Esophagus (tissue), 2 donors: Measurements from ENCODE around the gene PDE4D. TPM values are rescaled to one million over a fixed set of nuclear protein-coding genes. Genes with fewer than 3 reads are reported as not detected.

Experiments
- H3K27ac ChIP-seq, 2 donors: one replicate each; pipeline ENCODE4 v1.5.1; 2013; ENCODE audit warnings: low read depth in 2 of 2, mild to moderate bottlenecking in 2 of 2, inconsistent platforms in 1 of 2, low read length in 1 of 2, moderate library complexity in 1 of 2
- H3K27me3 ChIP-seq, 2 donors: one replicate each; pipeline ENCODE4 v1.6.1; 2013; ENCODE audit warnings: low read length in 2 of 2, control low read depth in 1 of 2, mild to moderate bottlenecking in 1 of 2; ENCODE audit not compliant: insufficient read depth in 2 of 2, control insufficient read depth in 1 of 2
- H3K36me3 ChIP-seq, 2 donors: one replicate each; pipeline ENCODE4 v1.6.1; 2013; ENCODE audit warnings: low read length in 1 of 2; ENCODE audit not compliant: control insufficient read depth in 2 of 2, insufficient read depth in 2 of 2
- H3K4me1 ChIP-seq, 2 donors: one replicate each; pipeline ENCODE4 v1.6.1; 2013; ENCODE audit warnings: low read length in 1 of 2; ENCODE audit not compliant: control insufficient read depth in 2 of 2, insufficient read depth in 2 of 2
- H3K4me3 ChIP-seq, 2 donors: one replicate each; pipeline ENCODE4 v1.5.1; 2013; ENCODE audit warnings: low read length in 2 of 2, mild to moderate bottlenecking in 2 of 2, low read depth in 1 of 2, moderate library complexity in 1 of 2
- H3K9me3 ChIP-seq, 2 donors: one replicate each; pipeline ENCODE4 v1.6.1; 2013; ENCODE audit warnings: mild to moderate bottlenecking in 2 of 2, low read depth in 1 of 2, low read length in 1 of 2, moderate library complexity in 1 of 2; ENCODE audit not compliant: control insufficient read depth in 2 of 2, insufficient read depth in 1 of 2
- WGBS, 2 donors: extraction: QIAGEN DNeasy Blood & Tissue Kit; methylation state at CpG; one replicate each; pipeline ENCODE4 v1.1.7; 2013; 5-methylcytosine and 5-hydroxymethylcytosine counted together
- polyA plus RNA-seq, 2 donors: library from polyadenylated mRNA; stranded (reverse); fragments of 200-250 nt; gene quantifications; one replicate each; pipeline ENCODE4 v1.2.3, GENCODE V29; 2013
- donor health status: healthy with polysubstance abuse.
- donor health status: Bipolar disorder and iron deficiency.

Gene PDE4D
- polyA plus RNA-seq, 2 donors = 1.5 to 2.5 TPM

DNA sequence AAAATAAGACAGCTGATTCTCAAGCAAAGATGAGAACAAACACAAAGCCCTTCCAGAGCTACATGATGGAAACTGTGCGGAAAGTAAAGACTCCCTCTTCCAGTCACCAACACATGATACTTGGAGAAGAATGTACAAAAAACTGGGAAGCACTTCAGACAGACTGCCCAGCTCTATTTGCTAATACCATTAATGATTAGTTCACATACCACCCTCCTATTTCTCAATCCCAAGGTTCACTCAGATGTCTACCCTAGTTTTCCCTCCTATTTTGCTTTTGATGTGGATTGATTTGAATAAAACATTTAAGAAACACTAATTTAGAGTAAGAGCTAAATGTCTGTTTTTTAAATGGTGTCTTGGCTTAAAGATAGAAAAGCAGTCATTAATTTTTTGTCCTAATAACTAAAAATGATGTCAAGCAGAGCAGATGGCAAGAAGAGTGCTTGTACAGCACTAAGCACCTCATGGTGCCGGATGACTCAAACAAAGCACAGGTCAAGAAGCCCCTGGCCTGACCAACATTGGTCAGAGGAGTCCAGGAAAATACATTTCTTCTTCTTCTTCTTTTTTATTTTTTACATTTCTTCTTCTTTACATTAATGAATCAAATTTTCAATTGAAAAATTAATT is 639.4 kb downstream of the PDE4D start:
- 91 to 95% methylated on average over 2 of the region's 2 CpGs for WGBS, 2 donors
- Histone ChIP-seq H3K4me1 (no peaks in the 10 kb centered on the region), H3K9me3 (no peaks in the 10 kb centered on the region), H3K27me3 (no peaks in the 10 kb centered on the region), H3K27ac (no peak overlapping the region), H3K36me3 (no peaks in the 10 kb centered on the region), H3K4me3 (no peak overlapping the region)

DNA sequence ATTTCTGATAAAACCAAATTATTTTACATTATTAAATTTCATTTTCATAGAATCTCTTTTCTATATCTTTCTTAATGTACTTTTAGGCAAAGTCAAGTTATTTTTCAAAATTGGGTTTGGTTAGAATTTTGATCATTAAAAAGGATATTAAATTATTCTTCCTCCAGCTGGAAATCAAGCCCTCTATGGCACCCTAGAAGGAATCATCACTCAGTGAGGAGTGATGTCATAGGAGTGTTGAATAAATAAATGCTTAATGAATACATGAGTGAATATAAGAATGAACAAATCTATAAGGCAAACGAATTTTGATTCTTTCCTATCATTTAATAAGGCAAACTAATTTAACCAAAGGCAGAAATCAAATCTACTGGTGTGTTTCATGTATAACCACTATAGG is 639.9 kb downstream of the PDE4D start:
- Histone ChIP-seq H3K27me3 (no peaks in the 10 kb centered on the region), H3K27ac (no peak overlapping the region), H3K36me3 (no peaks in the 10 kb centered on the region), H3K4me3 (no peak overlapping the region), H3K4me1 (no peaks in the 10 kb centered on the region), H3K9me3 (no peaks in the 10 kb centered on the region)
- WGBS, 2 donors = 49 to 58% methylated on average over 1 of the region's 1 CpG

DNA sequence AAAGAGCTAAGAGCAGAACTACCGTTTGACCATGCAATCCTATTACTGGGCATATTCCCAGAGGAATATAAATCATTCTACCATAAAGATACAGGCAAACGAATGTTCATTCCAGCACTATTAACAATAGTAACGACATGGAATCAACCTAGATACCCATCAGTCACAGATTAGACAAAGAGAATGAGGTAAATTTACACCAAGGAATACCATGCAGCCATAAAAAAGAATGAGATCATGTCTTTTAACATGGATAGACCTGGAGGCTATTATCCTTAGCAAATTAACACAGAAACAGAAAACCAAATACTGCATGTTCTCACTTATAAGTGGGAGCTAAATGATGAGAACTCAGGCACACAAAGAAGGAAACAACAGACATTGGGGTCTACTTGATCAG is 641.9 kb downstream of the PDE4D start:
- Histone ChIP-seq H3K4me1 (no peaks in the 10 kb centered on the region), H3K27ac (no peak overlapping the region), H3K4me3 (no peak overlapping the region), H3K27me3 (no peaks in the 10 kb centered on the region), H3K36me3 (no peaks in the 10 kb centered on the region), H3K9me3 (no peaks in the 10 kb centered on the region)
- WGBS, 2 donors = 59 to 76% methylated on average over 3 of the region's 3 CpGs

DNA sequence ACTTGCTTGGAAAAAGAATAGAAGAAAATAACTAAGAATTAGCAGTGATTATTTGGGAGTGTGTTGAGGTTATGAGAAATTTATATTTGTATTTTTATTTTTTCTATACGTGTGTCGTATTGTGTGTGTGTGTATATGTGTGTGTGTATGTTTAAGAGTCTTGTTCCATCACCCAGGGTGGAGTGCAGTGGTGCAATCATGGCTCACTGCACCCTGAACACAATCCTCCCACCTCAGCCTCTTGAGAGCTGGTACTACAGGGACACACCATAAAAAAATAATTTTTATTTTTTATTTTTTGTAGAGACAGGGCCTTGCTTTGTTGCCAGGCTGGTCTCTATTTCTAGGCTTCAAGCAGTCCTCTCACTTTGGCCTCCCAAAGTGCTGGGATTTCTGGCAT is 643.8 kb downstream of the PDE4D start:
- no peak overlapping the region for H3K27ac ChIP-seq
- no peaks in the 10 kb centered on the region for H3K27me3 ChIP-seq
- no peak overlapping the region for H3K4me3 ChIP-seq
- H3K36me3 ChIP-seq = no peaks in the 10 kb centered on the region
- 92 to 97% methylated on average over 2 of the region's 2 CpGs for WGBS, 2 donors
- no peaks in the 10 kb centered on the region for H3K9me3 ChIP-seq
- H3K4me1 ChIP-seq = peaks cover 0 to 2% of the 10 kb centered on the region in 2 donors

DNA sequence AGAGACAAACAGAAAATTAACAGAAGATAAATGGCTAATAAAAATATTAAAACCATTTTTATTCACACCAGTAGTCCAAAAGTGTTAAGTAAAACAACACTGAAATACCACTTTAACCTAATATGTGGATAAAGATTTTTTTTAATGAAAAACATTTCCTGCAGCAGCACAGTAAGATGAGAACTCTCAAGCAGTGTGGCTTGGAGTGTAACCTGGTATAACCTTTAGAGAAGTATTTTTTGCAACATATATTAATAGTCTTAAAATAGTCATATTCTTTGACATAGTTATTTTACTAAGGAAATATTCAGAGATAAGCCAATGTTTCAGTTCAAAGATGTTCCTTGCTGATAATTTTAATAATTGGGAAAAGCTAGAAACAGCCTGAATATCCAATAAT is 644.4 kb downstream of the PDE4D start:
- no peak overlapping the region for H3K27ac ChIP-seq
- no peaks in the 10 kb centered on the region for H3K9me3 ChIP-seq
- H3K27me3 ChIP-seq = no peaks in the 10 kb centered on the region
- H3K36me3 ChIP-seq = no peaks in the 10 kb centered on the region
- no peak overlapping the region for H3K4me3 ChIP-seq
- H3K4me1 ChIP-seq = peaks cover 0 to 2% of the 10 kb centered on the region in 2 donors

DNA sequence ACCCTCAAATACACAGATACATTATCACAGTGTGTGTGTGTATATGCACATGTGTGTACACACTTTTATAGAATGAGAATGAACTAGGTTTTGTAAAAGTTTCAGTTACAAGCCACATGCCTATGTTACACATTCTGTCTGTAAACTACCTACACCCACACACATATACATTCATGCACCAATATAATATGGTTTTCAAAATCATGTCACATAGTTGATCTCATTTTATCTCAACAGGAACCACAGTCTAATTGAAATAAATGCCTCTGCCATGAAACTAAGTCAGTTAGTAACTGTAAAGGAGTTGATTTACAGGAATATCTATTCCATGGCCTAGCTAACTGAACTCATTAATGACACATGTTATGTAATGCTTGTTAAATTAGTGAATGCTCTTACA is 646.6 kb downstream of the PDE4D start:
- Histone ChIP-seq H3K27ac (no peak overlapping the region), H3K4me1 (peaks cover 0 to 2% of the 10 kb centered on the region in 2 donors), H3K27me3 (no peaks in the 10 kb centered on the region), H3K9me3 (no peaks in the 10 kb centered on the region), H3K36me3 (no peaks in the 10 kb centered on the region), H3K4me3 (no peak overlapping the region)

DNA sequence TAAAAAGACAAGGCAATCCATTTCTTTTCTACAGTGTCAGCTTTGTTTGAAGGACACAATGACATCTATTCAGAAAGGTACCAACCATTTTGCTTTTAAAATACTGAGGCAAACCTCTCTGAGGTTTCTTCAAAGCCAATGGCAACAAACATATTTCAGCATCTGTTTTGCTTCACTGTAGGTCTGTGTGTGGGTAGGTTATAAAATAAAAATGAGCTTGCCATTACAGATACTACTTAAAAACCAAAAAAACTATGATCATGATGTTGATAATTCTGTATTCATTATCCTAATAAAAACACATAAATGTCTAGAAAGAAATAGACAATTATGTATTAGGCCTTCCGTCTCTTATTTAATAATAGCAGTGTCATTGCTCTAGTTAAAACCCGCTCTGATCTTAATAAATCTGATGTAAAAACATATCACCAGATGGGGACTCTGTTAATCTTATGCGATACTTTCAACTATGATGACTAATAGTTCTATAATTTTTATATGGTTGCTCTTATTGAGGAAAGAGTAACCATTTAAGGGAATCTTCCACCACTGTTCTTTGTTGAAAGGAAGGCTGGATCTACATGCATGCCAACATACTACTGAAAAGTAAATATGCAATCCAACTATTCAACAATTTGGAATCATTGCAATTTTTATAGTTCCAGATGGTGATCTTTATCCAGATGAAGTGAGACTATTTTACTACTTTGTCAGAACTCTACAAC is 647.2 kb downstream of the PDE4D start:
- H3K9me3 ChIP-seq = no peaks in the 10 kb centered on the region
- H3K27me3 ChIP-seq = no peaks in the 10 kb centered on the region
- no peak overlapping the region for H3K27ac ChIP-seq
- no peak overlapping the region for H3K4me3 ChIP-seq
- peaks cover 0 to 2% of the 10 kb centered on the region in 2 donors for H3K4me1 ChIP-seq
- WGBS, 2 donors = 40 to 63% methylated on average over 3 of the region's 3 CpGs
- no peaks in the 10 kb centered on the region for H3K36me3 ChIP-seq

DNA sequence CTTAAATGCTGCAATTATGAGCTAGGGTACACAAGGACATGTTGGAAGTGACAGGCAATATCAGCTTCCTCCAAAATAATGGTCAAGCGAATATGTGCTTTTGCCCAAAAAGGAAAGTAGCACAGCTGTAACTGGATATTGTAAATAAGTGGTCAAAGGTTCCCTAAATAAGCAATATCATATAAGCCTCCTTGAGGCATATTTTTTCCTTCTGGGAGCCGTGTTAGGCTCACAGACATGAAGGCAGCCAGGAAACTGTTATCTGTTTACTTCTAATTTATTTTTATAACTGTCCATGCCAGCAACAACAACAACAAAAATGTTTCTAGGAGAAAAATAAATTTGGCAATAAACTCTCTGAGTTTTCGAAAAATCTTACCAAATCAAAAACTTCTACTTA is 648.3 kb downstream of the PDE4D start:
- no peak overlapping the region for H3K27ac ChIP-seq

DNA sequence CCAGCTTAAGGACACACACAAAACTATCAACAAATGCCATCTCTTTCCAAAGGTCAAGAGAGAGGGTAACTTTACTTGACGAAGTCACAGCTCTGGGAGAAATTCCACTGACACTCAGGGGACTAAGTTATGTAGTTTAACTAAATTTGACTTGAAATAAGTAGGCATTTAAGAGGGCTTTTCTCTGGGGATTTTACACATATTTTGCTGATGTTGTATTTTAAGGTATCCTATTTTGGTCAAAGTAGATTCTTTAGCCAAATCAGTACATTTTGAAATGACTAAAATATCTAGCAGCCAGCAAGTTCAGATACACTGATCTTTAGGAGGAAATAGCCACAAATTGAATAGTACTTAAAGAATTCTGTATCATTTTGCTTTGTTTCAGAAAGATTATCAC is 652.0 kb downstream of the PDE4D start:
- 59 to 75% methylated on average over 1 of the region's 1 CpG for WGBS, 2 donors
- H3K27ac ChIP-seq = no peak overlapping the region

More for the DNA sequence above, 648.3 kb downstream of the PDE4D start:
- H3K4me1 ChIP-seq = peaks cover 0 to 2% of the 10 kb centered on the region in 2 donors
- no peaks in the 10 kb centered on the region for H3K27me3 ChIP-seq
- H3K9me3 ChIP-seq = no peaks in the 10 kb centered on the region
- 36 to 47% methylated on average over 3 of the region's 3 CpGs for WGBS, 2 donors
- no peak overlapping the region for H3K4me3 ChIP-seq
- no peaks in the 10 kb centered on the region for H3K36me3 ChIP-seq

DNA sequence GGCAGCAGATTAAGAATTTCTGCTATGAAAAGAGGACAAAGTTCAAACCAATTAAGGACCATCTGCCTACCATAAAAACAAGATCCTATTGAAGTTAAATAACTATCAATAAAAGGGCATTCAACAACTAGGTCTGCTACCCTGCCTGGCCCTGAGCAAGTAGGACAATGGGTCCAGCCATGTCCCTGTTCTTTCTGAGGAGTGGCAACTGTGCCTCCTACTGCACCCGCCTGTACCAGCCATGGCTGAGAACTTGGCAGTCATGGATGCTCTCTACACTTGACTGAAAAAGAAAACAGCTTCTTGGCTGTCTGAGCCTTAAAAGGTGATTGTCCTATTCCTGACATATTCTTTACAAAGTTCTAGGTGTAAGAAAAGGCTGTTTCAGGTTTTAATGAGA is 652.4 kb downstream of the PDE4D start:
- 42 to 55% methylated on average over 1 of the region's 1 CpG for WGBS, 2 donors
- Histone ChIP-seq H3K36me3 (no peaks in the 10 kb centered on the region), H3K4me1 (peaks cover 0 to 2% of the 10 kb centered on the region in 2 donors), H3K27me3 (no peaks in the 10 kb centered on the region), H3K4me3 (no peak overlapping the region), H3K9me3 (no peaks in the 10 kb centered on the region), H3K27ac (no peak overlapping the region)

More for the DNA sequence above, 652.0 kb downstream of the PDE4D start:
- Histone ChIP-seq H3K9me3 (no peaks in the 10 kb centered on the region), H3K36me3 (no peaks in the 10 kb centered on the region), H3K4me1 (peaks cover 0 to 2% of the 10 kb centered on the region in 2 donors), H3K27me3 (no peaks in the 10 kb centered on the region), H3K4me3 (no peak overlapping the region)
